HuH-7.5 (cell line): ENCODE measurements around the gene BCHE.

ENCODE experiments used
- DNase-seq: peaks from one replicate; pipeline ENCODE4 v3.0.0; 2011; ENCODE audit warnings: low spot score

BCHE gene

DNA sequence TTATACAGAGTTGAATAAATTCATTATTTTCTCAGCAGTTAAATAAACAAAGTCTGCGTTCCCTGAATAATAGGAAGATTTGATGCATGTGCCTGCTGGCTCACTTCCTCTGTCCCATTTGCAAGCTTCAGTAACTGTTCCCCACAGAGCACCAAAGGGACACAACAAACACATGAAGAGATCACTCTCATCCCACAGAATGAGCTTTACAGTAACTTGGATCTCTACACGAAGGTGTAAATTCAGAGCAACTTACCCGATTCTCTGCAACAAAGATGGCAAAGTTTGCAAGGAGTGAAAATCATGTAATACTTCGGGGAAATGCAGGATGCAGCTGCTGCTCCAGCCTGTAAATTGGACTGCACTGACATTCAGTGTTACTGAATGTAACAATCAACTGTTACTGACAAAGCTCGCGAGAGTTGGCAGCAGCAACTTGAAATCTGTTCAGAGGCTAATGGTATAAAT lies at the start of gene BCHE:
BCHE (minus strand) TSS at position 366 of the 468 bp plus-strand sequence. CDS start 6,390 bp downstream, outside the sequence.
- DNase-seq = no peak

- no peak for DNase-seq
Observed at GRCh38 chr3:165885558-165886270, 48.5 kb upstream of the BCHE start.

- no peak for DNase-seq
Observed at GRCh38 chr3:165884518-165884917, 47.3 kb upstream of the BCHE start.

DNA sequence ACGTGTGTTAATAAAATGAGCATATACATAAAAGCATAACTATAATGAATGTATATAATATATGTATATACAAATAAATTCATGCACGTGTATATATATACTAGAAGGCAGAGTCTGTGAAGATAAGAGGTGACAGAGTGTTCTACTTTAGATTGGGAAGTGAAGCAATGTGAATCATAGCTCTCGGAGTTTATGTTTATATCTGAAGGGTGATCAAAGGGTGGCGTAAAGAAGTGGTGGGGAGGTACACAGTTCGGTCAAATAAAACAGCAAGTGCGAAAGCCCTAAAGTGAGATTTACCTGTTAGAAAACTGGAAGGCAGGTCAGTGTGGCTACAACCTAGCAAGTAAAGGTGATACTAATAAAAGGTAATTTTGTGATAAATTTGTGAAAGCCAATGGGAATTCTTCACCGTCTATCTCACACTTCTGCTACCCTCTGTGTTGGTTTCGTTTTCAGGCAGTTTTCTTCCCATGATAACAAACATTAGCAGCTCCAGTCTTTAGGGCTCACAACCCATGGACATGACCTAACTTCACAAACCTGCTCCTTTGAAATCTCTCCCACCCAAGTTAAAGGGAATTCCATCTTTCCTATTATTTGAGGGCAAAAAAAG lies 46.7 kb upstream of the BCHE start:
- DNase-seq = no peak

- no peak for DNase-seq
Observed at GRCh38 chr3:165883117-165883516, 45.9 kb upstream of the BCHE start.

DNA sequence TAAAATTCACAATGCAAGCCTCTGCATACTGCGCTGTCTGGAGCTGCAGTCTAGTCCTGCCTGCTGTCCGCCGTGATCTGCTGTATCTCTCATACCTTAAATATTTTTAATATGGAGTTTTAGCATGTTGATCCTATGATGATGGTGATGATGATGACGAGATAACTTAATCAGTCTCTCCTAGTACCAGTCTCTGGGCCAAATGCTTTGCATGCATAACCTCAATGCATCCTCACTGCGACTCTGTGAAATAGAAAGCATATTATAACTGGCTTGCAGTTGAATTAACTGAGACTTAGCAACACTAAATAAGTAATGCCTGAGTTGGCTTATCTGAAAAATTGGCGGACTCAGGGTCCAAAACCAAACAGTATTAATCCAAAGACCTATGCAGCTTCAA lies 38.4 kb upstream of the BCHE start:
- no peak for DNase-seq

DNA sequence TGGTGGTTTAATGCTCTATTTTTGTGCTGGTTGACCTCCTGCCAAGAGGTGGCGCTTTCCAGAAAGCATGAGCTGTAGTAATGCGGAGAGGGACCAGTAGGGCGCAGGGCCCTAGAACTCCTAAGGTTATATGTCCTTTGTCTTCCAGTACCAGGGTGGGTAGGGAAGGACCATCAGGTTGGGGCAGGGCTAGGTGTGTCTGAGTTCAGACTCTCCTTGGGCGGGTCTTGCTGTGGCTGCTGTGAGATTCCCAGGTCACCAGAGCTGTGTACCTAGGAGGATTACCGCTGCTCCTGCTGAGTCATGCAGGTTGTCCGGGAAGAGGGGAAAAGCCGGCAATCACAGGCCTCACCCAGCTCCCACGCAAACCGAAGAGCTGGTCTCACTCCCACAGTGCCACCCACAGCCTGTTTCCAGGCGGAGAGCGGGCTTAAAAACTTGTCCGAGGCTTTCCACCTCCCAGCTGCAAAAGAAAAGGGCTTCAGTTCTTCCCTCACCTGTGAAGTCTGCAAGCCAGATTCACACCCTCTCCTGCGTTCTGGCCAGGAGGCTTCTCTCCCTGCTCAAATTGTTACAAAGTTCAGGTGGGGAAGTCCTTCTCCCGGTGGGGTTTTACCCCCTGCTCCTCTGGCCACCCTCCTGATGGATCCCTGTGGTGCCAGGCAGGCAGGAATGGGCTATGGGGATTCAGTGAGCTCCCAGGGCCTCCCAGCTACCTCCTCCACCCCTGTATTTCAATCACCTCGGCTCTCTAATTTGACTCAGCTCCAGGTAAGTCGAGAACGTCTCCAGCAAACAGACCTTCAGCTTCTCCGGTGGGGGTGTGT lies 37.7 kb upstream of the BCHE start:
- DNase-seq = no peak

GRCh38 chr3:165868088-165868487 lies 30.9 kb upstream of the BCHE start:
- DNase-seq = no peak

DNA sequence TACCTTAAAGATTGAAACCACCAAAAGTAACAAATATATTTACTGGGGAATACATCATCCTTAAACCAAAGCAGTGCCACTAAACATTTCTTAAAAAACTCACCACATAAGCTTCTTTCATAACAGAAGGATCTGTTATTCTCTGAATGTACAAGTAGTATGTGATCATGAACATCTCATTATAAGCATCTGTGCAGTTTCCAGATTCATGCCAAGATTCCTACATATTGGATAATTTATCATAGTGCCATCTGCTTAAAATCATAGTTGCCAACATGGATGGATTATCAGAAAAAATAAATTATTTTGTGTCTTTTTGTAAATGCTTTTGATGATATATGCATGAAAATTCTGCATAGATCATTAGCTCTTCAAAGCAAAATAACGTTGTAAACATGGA lies 21.8 kb upstream of the BCHE start:
- DNase-seq = no peak

- DNase-seq = no peak
Observed at GRCh38 chr3:165855581-165855980, 18.4 kb upstream of the BCHE start.

DNA sequence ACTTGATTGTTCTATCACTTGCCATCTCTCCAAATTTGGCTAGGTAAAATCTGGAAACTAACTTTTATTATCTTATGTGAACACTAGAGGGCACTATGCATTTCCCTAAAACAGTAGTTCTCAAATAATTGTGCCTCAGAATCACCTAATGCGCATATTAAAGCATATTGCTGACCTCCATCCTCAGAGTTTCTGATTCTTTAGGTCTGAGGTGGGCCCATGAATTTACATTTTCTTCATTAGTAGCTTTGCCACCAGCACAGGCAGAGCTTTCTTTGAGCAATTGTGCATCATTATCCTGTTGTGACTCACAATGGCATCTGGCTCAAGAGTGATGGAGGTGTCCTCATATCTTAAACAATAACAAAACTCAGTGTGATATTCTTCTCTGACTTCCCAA lies 17.5 kb upstream of the BCHE start:
- no peak for DNase-seq

- DNase-seq = no peak
Observed at GRCh38 chr3:165852711-165853110, 15.5 kb upstream of the BCHE start.

GRCh38 chr3:165852191-165852590 lies 15.0 kb upstream of the BCHE start:
- no peak for DNase-seq

GRCh38 chr3:165846056-165846455 lies 8.8 kb upstream of the BCHE start:
- DNase-seq = no peak

GRCh38 chr3:165839296-165840076 lies 2.3 kb upstream of the BCHE start:
- no peak for DNase-seq

DNA sequence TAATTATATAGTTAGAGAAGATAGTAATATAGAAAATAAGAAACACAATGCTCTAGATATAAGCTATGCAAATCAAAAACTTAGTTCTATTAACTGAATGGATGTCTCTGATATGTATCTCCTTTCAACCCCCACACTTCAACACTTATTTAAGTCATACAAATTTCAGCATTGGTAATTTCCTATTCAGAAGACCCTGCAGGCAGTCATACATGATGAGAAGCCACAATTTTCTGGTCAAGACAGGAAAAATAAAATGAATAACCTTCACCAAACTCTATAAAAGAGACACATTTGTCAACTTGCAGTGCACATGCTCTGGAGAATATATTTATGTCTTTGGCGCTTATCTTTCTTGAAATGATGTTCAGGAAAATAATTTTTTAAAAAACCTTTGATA lies 578 bp upstream of the BCHE start:
- no peak for DNase-seq

DNA sequence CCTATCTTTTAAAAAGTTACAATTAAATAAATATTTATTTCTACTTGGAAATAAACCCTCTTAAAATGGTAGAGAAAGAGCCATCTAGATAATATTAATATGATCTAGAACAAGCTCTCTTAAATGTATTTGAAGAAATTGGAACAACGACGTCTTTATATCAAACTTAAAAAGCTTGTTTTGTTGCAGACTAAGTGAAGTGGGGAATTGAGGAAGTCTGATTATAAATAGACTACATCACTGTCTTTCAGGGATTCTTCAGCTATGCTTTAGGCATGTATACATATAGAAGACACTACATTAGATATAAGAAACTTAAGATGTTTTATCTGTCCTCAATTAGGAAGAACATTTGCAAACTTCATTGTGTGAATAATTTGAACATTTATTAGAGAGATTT lies 1.8 kb downstream of the BCHE start:
- DNase-seq = no peak

DNA sequence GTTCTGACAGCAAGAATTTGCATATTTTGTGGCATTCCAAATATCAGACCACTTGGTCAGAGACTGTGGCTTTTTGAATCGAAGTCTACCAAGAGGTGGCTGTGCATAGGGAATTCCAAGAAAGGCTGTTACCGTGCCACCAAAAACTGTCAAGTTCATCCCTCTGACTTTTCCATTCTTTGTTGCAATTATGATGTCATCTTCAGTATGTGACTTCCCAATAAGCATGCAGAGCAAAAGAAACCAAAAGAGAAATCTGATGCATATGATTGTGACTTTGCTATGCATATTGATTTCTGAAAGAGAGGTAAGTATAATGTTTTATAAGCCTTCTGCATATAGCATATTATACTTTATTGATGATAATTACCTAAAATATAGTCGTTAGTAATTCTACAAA lies 6.5 kb downstream of the BCHE start:
- no peak for DNase-seq

DNA sequence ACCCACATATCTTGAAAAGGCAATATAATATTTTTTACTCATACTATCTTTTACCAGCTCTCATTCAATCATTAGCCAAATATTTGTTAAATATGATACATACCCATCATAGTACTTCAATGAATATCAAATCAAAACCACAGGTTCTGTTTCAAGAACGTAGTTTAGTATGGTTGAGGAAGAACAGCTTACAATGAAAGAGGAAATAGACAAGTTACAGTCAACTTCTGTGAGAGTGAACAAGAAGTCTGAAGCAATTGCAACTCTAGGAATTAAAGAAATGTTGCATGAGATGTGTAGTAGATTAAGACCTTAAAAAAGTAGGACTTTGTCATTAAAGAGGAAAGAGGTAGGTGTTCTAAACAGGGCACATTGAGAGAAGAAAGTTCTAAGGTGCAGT lies 9.3 kb downstream of the BCHE start:
- no peak for DNase-seq

DNA sequence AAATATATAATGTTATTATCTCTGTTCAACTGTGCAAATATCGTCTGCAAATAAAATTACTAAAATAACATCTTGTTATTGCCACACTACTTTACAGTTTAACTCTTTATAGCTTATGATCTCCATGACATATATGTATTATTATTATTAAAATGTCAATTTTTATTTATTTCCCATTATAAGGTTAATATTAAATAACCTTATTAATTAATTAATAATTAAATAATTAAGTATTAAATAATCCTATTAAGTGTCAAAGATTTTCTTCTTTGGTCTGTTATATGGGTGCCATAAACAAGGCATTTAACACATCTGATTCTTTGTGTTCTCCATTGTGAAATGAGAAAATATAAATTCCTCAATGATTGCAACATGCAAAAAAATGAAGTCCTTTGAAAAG lies 10.0 kb downstream of the BCHE start:
- DNase-seq = no peak

DNA sequence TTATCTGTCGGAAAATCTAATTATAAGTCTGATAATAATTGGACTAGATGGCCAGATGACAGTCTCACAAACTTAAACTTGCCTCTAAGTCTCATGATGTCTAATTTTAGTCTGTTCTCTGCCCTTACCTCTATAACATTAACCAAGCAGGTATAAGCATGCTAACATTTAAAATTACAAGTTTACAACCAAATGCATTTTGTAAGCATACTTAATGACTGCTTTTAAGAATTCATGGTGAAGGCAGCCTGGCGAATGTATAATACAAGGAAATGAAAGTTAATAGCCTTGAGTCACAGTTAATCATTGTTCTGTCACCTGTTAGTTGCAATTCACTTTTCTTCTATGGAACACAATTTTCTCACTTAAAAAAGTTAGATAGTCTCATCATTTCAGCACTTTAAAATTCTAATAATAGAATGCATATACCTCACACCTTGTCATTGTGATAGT lies 16.5 kb downstream of the BCHE start:
- no peak for DNase-seq

- no peak for DNase-seq
Observed at GRCh38 chr3:165817160-165817709, 20.0 kb downstream of the BCHE start.
